ENCODE measurements around the gene VDR.

GRCh38 chr12:47874316-47874715, 30.5 kb downstream of the VDR start:
- TF ChIP-seq CTCF (IDR thresholded peaks at IDR 0.05): no peak
- TF ChIP-seq POLR2A (IDR thresholded peaks at IDR 0.05): no peak
